Activated CD8-positive, alpha-beta memory T cell treated with anti-CD3 and anti-CD28 coated beads, Interleukin-2, amount 50 U/mL, for 24 hours (primary cell): Measurements from ENCODE around the gene PTPRG.
"Not testable (repeated sequence)": the region's sequence is repeated elsewhere in the genome, so short reads cannot be mapped to it uniquely, and the experiment has no call there.

Experiments used
- DNase-seq: peaks from one replicate; pipeline ENCODE4 v3.0.0-alpha.2; 2020; ENCODE audit errors: extremely low read depth

Gene PTPRG

GRCh38 chr3:62007036-62007435 is 445.7 kb downstream of the PTPRG start:
- no peak for DNase-seq

- no peak for DNase-seq
Measured at GRCh38 chr3:62010989-62011388, 449.6 kb downstream of the PTPRG start.

GRCh38 chr3:62011666-62012065 is 450.3 kb downstream of the PTPRG start:
- DNase-seq = no peak

DNA sequence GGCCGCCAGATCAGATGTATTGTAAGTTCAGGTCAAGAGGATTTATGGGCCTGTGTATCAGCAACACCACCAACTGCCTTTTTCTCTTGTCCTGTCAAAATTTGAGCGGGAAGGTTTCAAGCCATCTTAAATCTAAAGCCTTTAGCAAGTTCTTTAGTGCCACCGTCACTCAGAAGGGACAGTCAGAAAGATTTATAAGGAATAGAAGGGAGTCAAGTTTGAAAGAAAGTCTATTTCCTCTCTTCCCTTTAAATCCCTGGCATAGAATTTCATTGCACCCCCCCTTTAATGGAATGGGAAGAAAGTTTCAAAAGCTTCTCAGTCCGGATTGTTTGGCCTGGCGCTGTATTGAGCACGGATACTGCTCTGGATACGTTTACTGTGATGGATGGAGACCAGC is 452.6 kb downstream of the PTPRG start:
- DNase-seq = no peak

- DNase-seq = no peak
Measured at GRCh38 chr3:62015111-62015510, 453.7 kb downstream of the PTPRG start.

DNA sequence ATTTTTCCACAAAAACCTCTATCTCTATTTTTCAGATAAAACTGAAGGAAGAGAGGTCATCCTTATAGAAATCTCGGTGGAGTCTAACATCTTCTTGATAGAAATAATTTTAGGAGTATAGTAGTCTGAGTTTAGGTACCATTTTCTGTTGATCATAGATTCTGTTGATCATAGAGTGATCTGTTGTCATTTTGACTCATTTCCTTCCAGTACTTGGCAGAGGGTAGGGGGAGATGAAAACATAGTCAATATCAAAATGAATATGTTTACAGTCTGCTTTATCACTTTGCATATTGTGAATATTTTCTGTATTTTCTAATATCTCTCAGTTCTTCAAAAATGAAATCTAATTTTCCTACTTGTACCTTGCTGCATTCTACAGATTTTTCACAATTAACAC is 458.5 kb downstream of the PTPRG start:
- DNase-seq = no peak

- DNase-seq = no peak
Measured at GRCh38 chr3:62020706-62021105, 459.3 kb downstream of the PTPRG start.

DNA sequence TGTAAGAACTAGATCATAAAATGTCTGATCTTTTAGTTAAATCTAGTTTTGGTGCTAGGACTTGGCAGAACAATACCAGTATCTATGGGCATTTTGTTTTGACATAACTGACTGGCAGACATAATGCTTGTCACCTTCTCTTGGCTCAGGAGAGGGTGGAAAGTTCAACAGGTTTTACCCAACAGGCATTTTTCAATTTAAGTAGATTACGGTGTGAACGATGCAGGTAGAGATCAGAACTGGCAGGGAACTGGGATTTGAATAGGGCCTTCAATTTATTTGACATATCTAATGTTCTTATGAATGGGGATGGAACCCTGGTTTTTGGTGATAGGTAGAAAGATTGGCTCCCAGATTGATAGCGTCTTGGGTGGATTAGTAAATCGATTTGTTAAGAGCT is 460.9 kb downstream of the PTPRG start:
- DNase-seq = no peak

DNA sequence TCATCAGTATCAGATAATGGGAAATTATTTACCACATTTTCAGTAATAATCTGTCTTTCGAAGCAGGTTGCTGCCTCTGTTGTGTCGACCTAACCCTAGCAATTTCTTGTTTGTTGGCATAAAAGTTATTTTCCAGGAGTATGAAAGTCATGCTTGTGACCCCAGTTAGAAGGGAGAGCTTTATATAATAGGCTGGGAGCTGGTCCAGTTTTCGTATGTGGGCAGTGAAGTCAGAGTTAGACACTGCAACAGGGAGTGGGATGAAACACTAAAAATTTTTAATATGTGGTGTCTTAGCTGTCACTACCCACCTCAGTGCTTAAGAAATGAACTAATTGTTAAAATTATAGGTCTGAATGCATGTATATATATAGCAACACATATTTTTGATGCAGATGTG is 463.5 kb downstream of the PTPRG start:
- DNase-seq = no peak

DNA sequence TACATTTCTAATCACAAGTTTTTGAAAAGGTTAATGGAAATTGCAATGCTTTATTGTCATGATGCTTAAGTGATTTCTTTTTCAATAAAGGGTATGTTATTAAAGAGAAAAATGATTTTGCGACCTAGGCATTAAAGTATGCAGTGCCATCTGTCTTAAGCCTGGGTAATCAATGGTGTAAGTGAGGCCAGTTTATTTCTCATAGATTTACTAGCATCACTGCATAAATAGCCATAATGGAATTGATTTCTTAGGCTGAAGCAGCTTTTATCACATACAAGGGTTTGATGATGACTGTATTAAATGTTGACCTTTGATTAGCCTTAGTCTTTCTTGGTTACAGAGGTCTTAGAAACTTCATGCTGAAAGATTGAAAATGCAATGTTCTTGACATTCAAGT is 464.5 kb downstream of the PTPRG start:
- no peak for DNase-seq

DNA sequence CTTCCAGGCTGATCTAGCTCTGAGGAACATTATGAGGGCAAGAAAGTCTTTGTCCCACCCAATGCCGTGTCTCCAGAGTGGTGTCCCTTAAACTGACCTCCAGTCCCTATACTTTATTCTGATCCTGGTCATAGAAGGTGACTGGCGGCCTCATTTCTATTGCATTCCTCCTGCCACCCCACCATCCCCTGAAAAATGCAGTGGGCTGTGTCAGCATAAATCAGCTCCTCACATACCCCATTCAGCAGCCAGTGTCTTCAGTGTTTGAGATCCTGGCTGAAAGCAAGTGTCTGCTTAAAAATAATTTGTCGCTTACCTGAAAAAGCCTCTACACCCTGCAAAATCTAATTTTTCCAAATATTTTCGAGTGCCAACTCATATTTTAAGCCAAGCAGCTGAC is 465.9 kb downstream of the PTPRG start:
- no peak for DNase-seq

DNA sequence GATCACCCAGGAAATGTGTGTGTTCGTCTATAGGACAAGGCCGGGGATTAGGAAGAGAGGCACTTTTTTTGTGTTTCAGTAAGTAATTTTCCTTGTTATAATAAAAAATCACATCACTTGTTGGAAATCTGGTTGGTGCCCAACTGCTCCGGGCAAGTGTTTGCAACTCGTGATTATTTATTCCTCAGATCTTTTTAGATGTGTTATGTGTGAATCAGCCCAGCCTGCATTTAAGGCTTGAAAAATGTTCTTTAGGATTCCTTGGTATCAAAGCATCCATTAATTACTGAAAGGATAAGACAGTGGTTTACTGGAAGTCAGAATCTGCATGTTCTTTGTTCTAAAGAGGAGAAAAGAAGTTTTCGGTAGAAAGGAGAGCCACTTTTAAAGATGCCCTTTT is 466.4 kb downstream of the PTPRG start:
- DNase-seq = no peak

GRCh38 chr3:62028236-62028635 is 466.9 kb downstream of the PTPRG start:
- DNase-seq = no peak

DNA sequence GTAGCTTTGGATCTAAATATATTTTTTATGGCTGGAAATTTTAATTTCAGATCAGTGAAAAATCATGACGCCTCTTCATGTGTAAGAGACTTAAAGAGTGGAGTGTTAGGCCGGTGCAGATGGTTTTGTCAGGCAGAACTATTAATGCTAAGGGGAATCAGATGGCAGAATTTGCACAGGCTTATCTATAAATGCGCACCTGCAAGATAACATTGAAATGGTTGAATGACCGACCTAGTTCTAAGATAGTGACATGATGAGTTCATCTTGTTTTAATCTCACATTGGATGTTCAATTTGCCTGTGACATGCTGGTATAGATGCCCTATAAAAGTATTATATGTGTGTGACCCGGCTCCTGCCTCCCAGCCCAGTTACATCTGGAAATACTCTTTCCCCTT is 471.4 kb downstream of the PTPRG start:
- DNase-seq = no peak

DNA sequence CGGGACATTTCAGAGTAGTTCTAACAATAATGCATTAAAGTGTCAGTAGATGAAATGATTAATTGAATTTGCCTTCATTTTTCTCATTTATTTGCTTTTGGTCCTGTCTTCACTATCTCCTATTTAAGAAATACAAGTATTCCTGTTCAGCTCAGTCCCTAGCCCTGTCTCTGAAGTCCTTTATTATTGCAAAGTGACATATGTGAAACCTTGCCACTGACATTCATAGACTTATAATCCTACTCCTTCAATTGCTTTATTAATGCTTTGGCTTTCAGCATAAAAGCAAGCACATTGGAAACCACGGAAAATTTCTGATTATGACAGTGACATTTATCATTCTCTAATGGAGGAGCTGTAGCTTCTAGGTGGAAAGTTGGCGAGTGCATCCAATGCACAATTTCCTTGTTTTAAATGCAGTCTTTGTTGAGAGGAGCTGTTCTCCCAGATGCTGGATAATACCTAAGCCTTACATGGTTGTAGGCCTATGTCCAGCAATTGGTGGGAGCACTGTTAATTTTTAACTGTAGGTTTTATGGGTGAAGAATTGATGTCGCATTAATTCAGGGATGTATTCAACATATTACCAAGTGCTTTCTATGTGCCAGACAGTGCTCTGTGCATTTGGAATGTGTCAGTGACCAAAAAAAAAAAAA is 474.2 kb downstream of the PTPRG start:
- no peak for DNase-seq

DNA sequence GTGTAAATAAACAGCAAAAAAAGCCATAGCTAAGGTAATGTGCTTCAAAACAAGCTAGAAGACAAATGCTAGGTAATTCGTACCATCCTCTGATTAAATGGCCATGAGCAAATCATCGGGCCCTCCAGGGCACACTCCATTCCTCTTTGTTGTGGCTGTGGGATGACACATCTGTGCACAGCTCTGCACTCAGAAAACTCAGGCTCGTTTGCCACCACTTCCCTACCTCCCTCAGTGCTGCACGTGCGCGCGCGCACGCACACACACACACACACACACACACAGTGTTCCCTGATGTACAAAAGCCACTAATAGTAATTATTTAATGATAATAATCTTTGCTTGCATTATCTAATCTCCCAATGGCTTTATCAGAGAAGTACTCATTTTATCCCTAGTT is 475.4 kb downstream of the PTPRG start:
- no peak for DNase-seq

- not testable (repeated sequence) for DNase-seq
Measured at GRCh38 chr3:62038798-62039197, 477.4 kb downstream of the PTPRG start.

- DNase-seq = no peak
Measured at GRCh38 chr3:62039586-62039985, 478.2 kb downstream of the PTPRG start.

- no peak for DNase-seq
Measured at GRCh38 chr3:62041681-62042080, 480.3 kb downstream of the PTPRG start.

- no peak for DNase-seq
Measured at GRCh38 chr3:62044874-62045411, 483.6 kb downstream of the PTPRG start.

- no peak for DNase-seq
Measured at GRCh38 chr3:62046326-62046725, 485.0 kb downstream of the PTPRG start.

DNA sequence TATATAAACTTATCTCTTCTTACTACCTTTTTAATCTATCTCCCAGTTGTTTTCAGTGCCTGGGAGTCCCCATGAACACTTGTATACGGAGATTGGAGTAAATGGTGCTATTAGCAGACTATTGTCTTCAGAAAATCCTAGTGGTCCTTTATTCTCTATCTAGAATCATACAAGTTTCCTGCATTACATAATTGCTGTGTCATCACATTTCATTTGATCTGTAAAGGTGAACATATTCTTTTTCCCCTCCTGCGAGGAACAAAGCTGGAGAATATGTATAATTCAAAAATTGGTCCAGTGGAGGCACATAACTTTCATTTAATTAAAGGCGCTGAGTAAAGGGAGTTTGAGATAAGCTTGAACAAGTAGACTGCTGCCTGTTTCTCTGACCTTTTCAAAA is 487.2 kb downstream of the PTPRG start:
- no peak for DNase-seq

GRCh38 chr3:62049033-62049432 is 487.7 kb downstream of the PTPRG start:
- DNase-seq = no peak

DNA sequence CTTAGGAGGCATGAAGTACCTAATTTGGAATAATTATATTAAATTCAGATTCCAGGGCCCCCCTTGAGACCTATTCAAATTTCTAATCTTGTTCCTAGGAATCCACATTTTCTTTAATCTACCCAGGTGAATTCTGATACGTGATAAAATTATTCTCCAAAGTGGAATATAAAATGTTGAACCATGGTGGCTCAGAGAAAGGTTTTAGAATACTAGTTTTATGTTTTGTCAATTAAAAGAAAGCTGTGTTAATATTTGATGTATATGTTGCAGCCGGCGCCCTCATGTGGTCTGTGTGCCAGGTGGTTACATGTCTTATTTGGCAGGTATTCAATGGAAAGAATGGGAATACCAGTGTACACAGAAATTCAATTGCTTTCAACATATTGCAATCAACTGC is 490.1 kb downstream of the PTPRG start:
- no peak for DNase-seq
